Measurements from ENCODE around the gene KIFC1. TPM values are rescaled to one million over a fixed set of nuclear protein-coding genes. Genes with fewer than 3 reads are reported as not detected.

Gene KIFC1
- total and polyA plus RNA-seq, 5 experiments from 2014 or later: 0.26 to 1.2 (median 0.53) TPM; not detected in 1

- H3K27ac Mint-ChIP-seq: peak overlapping the region in 3 of 10 donors; percentile 22 to 60 (median 46)
- peaks cover 5 to 25% (median 15%) of the 10 kb centered on the region in 4 donors for H3K4me1 Mint-ChIP-seq
- POLR2A ChIA-PET: interaction anchor here (1.2 kb wide), 1 partner anchor 153 kb away, joined by 3 read pairs; the partner anchor contains the start of genes PFDN6 and WDR46
- no peaks in the 10 kb centered on the region for H3K27me3 Mint-ChIP-seq
- DNase-seq (no peak), ATAC-seq (no peak)
- no peaks in the 10 kb centered on the region for H3K9me3 Mint-ChIP-seq
- H3K4me3 Mint-ChIP-seq: no peak overlapping the region
- H3K36me3 Mint-ChIP-seq: peaks cover 0 to 78% (median 10%) of the 10 kb centered on the region in 3 donors
These were observed 50.7 kb downstream of the KIFC1 start for GRCh38 chr6:33442283-33442682.

DNA sequence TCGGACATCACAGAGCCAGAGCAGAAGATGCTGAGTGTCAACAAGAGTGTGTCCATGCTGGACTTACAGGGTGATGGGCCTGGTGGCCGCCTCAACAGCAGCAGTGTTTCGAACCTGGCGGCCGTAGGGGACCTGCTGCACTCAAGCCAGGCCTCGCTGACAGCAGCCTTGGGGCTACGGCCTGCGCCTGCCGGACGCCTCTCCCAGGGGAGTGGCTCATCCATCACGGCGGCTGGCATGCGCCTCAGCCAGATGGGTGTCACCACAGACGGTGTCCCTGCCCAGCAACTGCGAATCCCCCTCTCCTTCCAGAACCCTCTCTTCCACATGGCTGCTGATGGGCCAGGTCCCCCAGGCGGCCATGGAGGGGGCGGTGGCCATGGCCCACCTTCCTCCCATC lies 51.4 kb downstream of the KIFC1 start:
- H3K27me3 Mint-ChIP-seq: no peaks in the 10 kb centered on the region
- peak overlapping the region in 5 of 10 donors; percentile 24 to 55 (median 27) for H3K27ac Mint-ChIP-seq
- no peak overlapping the region for H3K4me3 Mint-ChIP-seq
- peaks cover 6 to 30% (median 19%) of the 10 kb centered on the region in 4 donors for H3K4me1 Mint-ChIP-seq
- POLR2A ChIA-PET: no interaction called here
- ATAC-seq (no peak), DNase-seq (peak in 1 of 10 donors; percentile 32)
- peaks cover 0 to 76% (median 10%) of the 10 kb centered on the region in 3 donors for H3K36me3 Mint-ChIP-seq
- H3K9me3 Mint-ChIP-seq: no peaks in the 10 kb centered on the region

- Mint-ChIP-seq H3K4me3 (peak overlapping the region in 1 of 10 donors; percentile 51), H3K27ac (peak overlapping the region in 1 of 10 donors; percentile 54), H3K27me3 (no peaks in the 10 kb centered on the region), H3K4me1 (peaks cover 7 to 38% (median 24%) of the 10 kb centered on the region in 4 donors), H3K9me3 (no peaks in the 10 kb centered on the region), H3K36me3 (peaks cover 0 to 76% (median 9%) of the 10 kb centered on the region in 3 donors)
- DNase-seq (peak in 1 of 10 donors; percentile 53), ATAC-seq (no peak)
- POLR2A ChIA-PET: interaction anchor here (0.6 to 2.0 kb wide), 2 partner anchors 13 to 26 kb away, joined by 3 to 10 read pairs; partner anchors contain the start of gene CUTA
These were observed 52.2 kb downstream of the KIFC1 start for GRCh38 chr6:33443619-33444504.

DNA sequence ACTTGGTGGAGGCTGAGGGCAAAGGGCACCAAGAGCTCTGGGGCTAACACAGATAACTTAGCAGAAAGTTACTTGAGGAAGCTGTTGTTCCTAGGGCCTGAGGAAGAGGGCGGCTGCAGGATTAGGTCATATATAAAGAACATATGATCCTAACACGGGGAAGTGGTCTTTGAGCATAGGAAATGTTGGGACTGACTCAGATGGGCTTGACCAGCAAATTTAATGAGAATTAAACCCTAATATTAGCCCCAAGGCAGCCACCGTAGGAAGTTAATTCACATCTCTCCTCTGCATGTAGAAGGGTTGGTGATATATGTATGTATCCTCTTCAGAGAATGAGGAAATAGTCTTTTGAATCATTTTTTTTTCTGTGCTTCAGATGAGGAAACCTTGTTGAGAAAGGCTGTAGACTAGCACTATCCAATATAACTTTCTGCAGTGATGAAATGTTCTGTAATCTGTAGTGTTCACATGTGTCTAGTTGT lies 53.5 kb downstream of the KIFC1 start:
- peaks cover 8 to 44% (median 20%) of the 10 kb centered on the region in 4 donors for H3K4me1 Mint-ChIP-seq
- no peaks in the 10 kb centered on the region for H3K27me3 Mint-ChIP-seq
- POLR2A ChIA-PET: interaction anchor here (2.0 kb wide), 1 partner anchor 14 kb away, joined by 10 read pairs; no protein-coding TSS in a partner anchor
- no peak overlapping the region for H3K4me3 Mint-ChIP-seq
- no peak for DNase-seq
- H3K27ac Mint-ChIP-seq: peak overlapping the region in 6 of 10 donors; percentile 9 to 79 (median 42)
- peaks cover 0 to 71% (median 6%) of the 10 kb centered on the region in 3 donors for H3K36me3 Mint-ChIP-seq
- no peaks in the 10 kb centered on the region for H3K9me3 Mint-ChIP-seq
- no peak for ATAC-seq

GRCh38 chr6:33446356-33446755 lies 54.7 kb downstream of the KIFC1 start:
- Mint-ChIP-seq H3K4me1 (peaks cover 8 to 50% (median 20%) of the 10 kb centered on the region in 4 donors), H3K36me3 (peaks cover 0 to 65% (median 6%) of the 10 kb centered on the region in 3 donors), H3K9me3 (no peaks in the 10 kb centered on the region), H3K27ac (peak overlapping the region in 5 of 10 donors; percentile 3 to 89 (median 76)), H3K27me3 (no peaks in the 10 kb centered on the region), H3K4me3 (no peak overlapping the region)
- DNase-seq: no peak
- no peak for ATAC-seq
- POLR2A ChIA-PET: interaction anchor here (0.6 to 0.9 kb wide), 3 partner anchors 9 to 145 kb away, joined by 3 to 4 read pairs (median 4); no protein-coding TSS in a partner anchor

DNA sequence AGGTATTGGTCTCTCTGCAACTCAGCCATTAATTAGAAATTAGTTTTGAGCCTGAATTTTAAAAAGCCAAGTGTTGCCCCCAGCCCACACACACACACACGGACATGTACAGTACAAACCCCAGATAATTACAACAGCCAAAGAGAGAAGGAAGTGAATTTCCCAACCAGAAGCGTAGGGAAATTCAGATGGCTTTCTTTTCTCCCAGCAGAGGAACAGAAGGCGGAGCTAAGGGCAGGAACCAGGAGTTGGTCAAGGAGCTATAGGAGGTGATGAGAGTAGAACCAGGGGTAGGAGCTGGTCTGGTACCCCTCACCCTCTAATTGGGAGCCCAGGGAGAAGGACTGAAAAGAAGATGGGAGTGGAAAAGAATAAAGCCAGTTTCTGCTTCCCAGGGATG lies 58.8 kb downstream of the KIFC1 start:
- H3K27ac Mint-ChIP-seq: peak overlapping the region; percentile 2 to 72 (median 54)
- peaks cover 0 to 40% (median 8%) of the 10 kb centered on the region in 3 donors for H3K36me3 Mint-ChIP-seq
- peak overlapping the region in 1 of 10 donors; percentile 3 for H3K4me3 Mint-ChIP-seq
- POLR2A ChIA-PET: interaction anchor here (1.1 kb wide), 1 partner anchor 120 kb away, joined by 3 read pairs; no protein-coding TSS in a partner anchor
- no peak for DNase-seq
- no peaks in the 10 kb centered on the region for H3K27me3 Mint-ChIP-seq
- peaks cover 30 to 73% (median 41%) of the 10 kb centered on the region in 4 donors for H3K4me1 Mint-ChIP-seq
- no peak for ATAC-seq
- no peaks in the 10 kb centered on the region for H3K9me3 Mint-ChIP-seq

GRCh38 chr6:33451606-33452005 lies 60.0 kb downstream of the KIFC1 start:
- POLR2A ChIA-PET: no interaction called here
- H3K27ac Mint-ChIP-seq: peak overlapping the region; percentile 48 to 91 (median 74)
- no peaks in the 10 kb centered on the region for H3K27me3 Mint-ChIP-seq
- ATAC-seq (no peak), DNase-seq (no peak)
- H3K4me1 Mint-ChIP-seq: peaks cover 32 to 79% (median 49%) of the 10 kb centered on the region in 4 donors
- H3K4me3 Mint-ChIP-seq: peak overlapping the region in 3 of 10 donors; percentile 8 to 77 (median 33)
- H3K9me3 Mint-ChIP-seq: no peaks in the 10 kb centered on the region
- peaks cover 0 to 40% (median 15%) of the 10 kb centered on the region in 3 donors for H3K36me3 Mint-ChIP-seq

- ATAC-seq (no peak), DNase-seq (no peak)
- Mint-ChIP-seq H3K4me1 (peaks cover 34 to 85% (median 51%) of the 10 kb centered on the region in 4 donors), H3K27ac (peak overlapping the region; percentile 8 to 98 (median 75)), H3K27me3 (no peaks in the 10 kb centered on the region), H3K4me3 (peak overlapping the region in 2 of 10 donors; percentile 29 to 100), H3K9me3 (no peaks in the 10 kb centered on the region), H3K36me3 (peaks cover 0 to 42% (median 19%) of the 10 kb centered on the region in 3 donors)
- POLR2A ChIA-PET: interaction anchor here (0.6 to 4.2 kb wide), 2 partner anchors 21 to 111 kb away, joined by 4 to 52 read pairs; no protein-coding TSS in a partner anchor
These were observed 60.9 kb downstream of the KIFC1 start for GRCh38 chr6:33452496-33452895.

- H3K9me3 Mint-ChIP-seq: no peaks in the 10 kb centered on the region
These were observed 61.9 kb downstream of the KIFC1 start for GRCh38 chr6:33453393-33454008.

GRCh38 chr6:33454009-33454946 lies 62.7 kb downstream of the KIFC1 start, which contains the start of gene ZBTB9:
ZBTB9 (plus strand) TSS chr6:33454576; CDS start chr6:33455101, 525 bp downstream.
- DNase-seq: peak; percentile 87 to 96 (median 92)
- Mint-ChIP-seq H3K4me3 (peak within 1 kb of the TSS; percentile 91 to 100 (median 94)), H3K27me3 (no peaks in the 10 kb centered on the region), H3K36me3 (peaks cover 0 to 25% (median 14%) of the 10 kb centered on the region in 3 donors), H3K9me3 (no peaks in the 10 kb centered on the region), H3K27ac (peak within 1 kb of the TSS; percentile 63 to 99 (median 96)), H3K4me1 (peaks cover 31 to 69% (median 43%) of the 10 kb centered on the region in 4 donors)
- peak; percentile 97 to 99 for ATAC-seq
- POLR2A ChIA-PET: interaction anchor here (0.6 to 4.2 kb wide), 19 partner anchors 23 to 482 kb away, joined by 3 to 52 read pairs (median 6); partner anchors contain the start of genes BAK1, CUTA, ITPR3 and PFDN6

More at GRCh38 chr6:33453393-33454008, 61.9 kb downstream of the KIFC1 start:
- Mint-ChIP-seq H3K4me3 (peak overlapping the region; percentile 91 to 100 (median 94)), H3K36me3 (peaks cover 0 to 33% (median 19%) of the 10 kb centered on the region in 3 donors), H3K27me3 (no peaks in the 10 kb centered on the region), H3K27ac (peak overlapping the region; percentile 63 to 99 (median 96)), H3K4me1 (peaks cover 32 to 77% (median 44%) of the 10 kb centered on the region in 4 donors)
- POLR2A ChIA-PET: interaction anchor here (0.8 to 4.2 kb wide), 15 partner anchors 22 to 481 kb away, joined by 3 to 52 read pairs (median 6); partner anchors contain the start of genes BAK1, CUTA, ITPR3 and PFDN6
- DNase-seq: peak in 2 of 10 donors; percentile 19 to 23
- ATAC-seq: no peak

DNA sequence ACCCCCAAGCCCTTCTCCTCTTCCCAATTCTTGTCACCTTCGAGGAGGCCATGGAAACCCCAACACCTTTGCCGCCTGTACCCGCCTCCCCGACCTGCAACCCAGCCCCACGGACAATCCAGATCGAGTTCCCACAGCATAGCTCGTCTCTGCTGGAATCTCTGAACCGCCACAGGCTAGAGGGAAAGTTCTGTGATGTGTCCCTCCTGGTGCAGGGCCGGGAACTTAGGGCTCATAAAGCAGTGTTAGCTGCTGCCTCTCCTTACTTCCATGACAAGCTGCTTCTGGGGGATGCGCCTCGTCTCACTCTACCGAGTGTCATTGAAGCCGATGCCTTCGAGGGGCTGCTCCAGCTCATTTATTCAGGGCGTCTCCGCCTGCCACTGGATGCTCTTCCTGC lies 63.4 kb downstream of the KIFC1 start:
- no peak for ATAC-seq
- Mint-ChIP-seq H3K4me1 (peaks cover 31 to 68% (median 42%) of the 10 kb centered on the region in 4 donors), H3K27ac (peak overlapping the region; percentile 63 to 99 (median 96)), H3K9me3 (no peaks in the 10 kb centered on the region), H3K27me3 (no peaks in the 10 kb centered on the region), H3K4me3 (peak overlapping the region; percentile 91 to 100 (median 94)), H3K36me3 (peaks cover 0 to 22% (median 14%) of the 10 kb centered on the region in 3 donors)
- DNase-seq: peak in 1 of 10 donors; percentile 7
- POLR2A ChIA-PET: interaction anchor here (0.9 to 4.2 kb wide), 10 partner anchors 24 to 184 kb away, joined by 3 to 52 read pairs (median 10); partner anchors contain the start of genes BAK1, CUTA, PFDN6 and PHF1
